Keratinocyte (primary cell): ENCODE data around the gene SPON1. TPM values are rescaled to one million over a fixed set of nuclear protein-coding genes. Genes with fewer than 3 reads are reported as not detected.

ENCODE experiments used
- DNase-seq: peaks from one replicate; pipeline ENCODE4 v3.0.0-alpha.2; 2011; ENCODE audit warnings: low read depth, missing footprints, low spot score
- FAIRE-seq: peaks from 2 replicates; lab custom pipeline; 2011; peaks lifted over from hg19 to GRCh38; lab: Jason Lieb, UNC
- H2AFZ ChIP-seq: 2 replicates; pipeline ENCODE4 v1.6.0; 2012; ENCODE audit warnings: low read length, control low read depth, inconsistent platforms; ENCODE audit not compliant: control insufficient read depth
- H3K27ac ChIP-seq: 2 replicates; pipeline ENCODE4 v1.5.1; 2011; ENCODE audit warnings: low read length; ENCODE audit not compliant: control insufficient read depth, insufficient read depth
- H3K27me3 ChIP-seq: 3 replicates; pipeline ENCODE4 v1.6.0; 2011; ENCODE audit warnings: low read length; ENCODE audit not compliant: control insufficient read depth, insufficient read depth; ENCODE audit errors: extremely low read depth
- H3K36me3 ChIP-seq, 2 experiments: 2 replicates in 1 of 2; 3 replicates in 1 of 2; pipeline ENCODE4 v1.5.1; 2011; ENCODE audit warnings: low read length in 2 of 2, mild to moderate bottlenecking in 1 of 2; ENCODE audit not compliant: control insufficient read depth in 2 of 2, insufficient read depth in 2 of 2; ENCODE audit errors: extremely low read depth in 1 of 2
- H3K4me1 ChIP-seq: 3 replicates; pipeline ENCODE4 v1.5.1; 2011; ENCODE audit warnings: low read length; ENCODE audit not compliant: control insufficient read depth, insufficient read depth; ENCODE audit errors: extremely low read depth
- H3K4me2 ChIP-seq: 3 replicates; pipeline ENCODE4 v1.6.0; 2011; ENCODE audit warnings: low read depth, low read length; ENCODE audit not compliant: control insufficient read depth, insufficient read depth; ENCODE audit errors: extremely low read depth
- H3K4me3 ChIP-seq, 3 experiments: fragments of 200-600 bp in 1 of 3; sonication (generic) in 1 of 3; 2 replicates in 2 of 3; 3 replicates in 1 of 3; pipeline ENCODE4 v1.5.1; 2011 to 2016; ENCODE audit warnings: low read length in 3 of 3, mild to moderate bottlenecking in 3 of 3, control low read depth in 2 of 3, inconsistent platforms in 1 of 3, low read depth in 1 of 3, mixed read lengths in 1 of 3, mixed run types in 1 of 3, moderate library complexity in 1 of 3; ENCODE audit not compliant: control insufficient read depth in 2 of 3, insufficient read depth in 2 of 3; ENCODE audit errors: extremely low read depth in 1 of 3
- H3K79me2 ChIP-seq: 2 replicates; pipeline ENCODE4 v1.6.0; 2012; ENCODE audit warnings: low read length; ENCODE audit not compliant: control insufficient read depth, insufficient read depth
- H3K9ac ChIP-seq: 3 replicates; pipeline ENCODE4 v1.6.0; 2011; ENCODE audit warnings: low read length; ENCODE audit not compliant: control insufficient read depth, insufficient read depth; ENCODE audit errors: extremely low read depth
- H3K9me1 ChIP-seq: 3 replicates; pipeline ENCODE4 v1.6.0; 2011; ENCODE audit warnings: low read length; ENCODE audit not compliant: control insufficient read depth, insufficient read depth; ENCODE audit errors: extremely low read depth
- H3K9me3 ChIP-seq: 2 replicates; pipeline ENCODE4 v1.5.1; 2012; ENCODE audit warnings: low read depth, low read length; ENCODE audit not compliant: control insufficient read depth
- H4K20me1 ChIP-seq: 3 replicates; pipeline ENCODE4 v1.6.0; 2011; ENCODE audit warnings: low read length; ENCODE audit not compliant: control insufficient read depth, insufficient read depth; ENCODE audit errors: extremely low read depth
- EZH2 ChIP-seq: IDR thresholded peaks from one replicate; pipeline ENCODE4 v1.6.1; 2012; ENCODE audit warnings: inconsistent platforms, mild to moderate bottlenecking, low read length, moderate library complexity
- dilution Hi-C: fragments of 300-500 bp; cut with MboI; formaldehyde crosslinking; loops from one replicate; pipeline ENCODE4 v1.7.0; 2020; ENCODE audit warnings: low sequenced_read_pairs; ENCODE audit not compliant: extremely low pct_ligation_motif_present
- polyA plus RNA-seq, 5 experiments: library from polyadenylated mRNA; depleted of rRNA in 3 of 5; stranded (reverse) in 3 of 5; stranded (forward) in 1 of 5; unstranded in 1 of 5; fragments of >200 nt; gene quantifications; 1 replicate in 1 of 5; 2 replicates in 3 of 5; 3 replicates in 1 of 5; pipeline versions ENCODE4 v1.2.1 to v1.2.3, GENCODE V29; 2011 to 2012; ENCODE audit warnings: missing spikeins in 2 of 5, low read depth in 1 of 5, low replicate concordance in 1 of 5
- TF ChIP-seq, protein P1 (sequence below), 3 experiments: IDR thresholded peaks in 1 of 3; conservative IDR thresholded peaks in 1 of 3; optimal IDR thresholded peaks in 1 of 3; 2 replicates in 2 of 3; 3 replicates in 1 of 3; pipeline versions ENCODE3 to v1.5.1; 2011; ENCODE audit warnings: low read length in 3 of 3, mild to moderate bottlenecking in 3 of 3, moderate library complexity in 2 of 3, control low read depth in 1 of 3, inconsistent platforms in 1 of 3; ENCODE audit not compliant: insufficient read depth in 2 of 3; ENCODE audit errors: extremely low read depth in 1 of 3

The SPON1 gene
- polyA plus RNA-seq, 1 donor (not counting 4 experiments of a cell fraction or from before 2014, with no cell fraction given): not detected

- dilution Hi-C loops: no loop called here
- FAIRE-seq: no peak
Measured at GRCh38 chr11:14186046-14186775, 223.7 kb downstream of the SPON1 start.

DNA sequence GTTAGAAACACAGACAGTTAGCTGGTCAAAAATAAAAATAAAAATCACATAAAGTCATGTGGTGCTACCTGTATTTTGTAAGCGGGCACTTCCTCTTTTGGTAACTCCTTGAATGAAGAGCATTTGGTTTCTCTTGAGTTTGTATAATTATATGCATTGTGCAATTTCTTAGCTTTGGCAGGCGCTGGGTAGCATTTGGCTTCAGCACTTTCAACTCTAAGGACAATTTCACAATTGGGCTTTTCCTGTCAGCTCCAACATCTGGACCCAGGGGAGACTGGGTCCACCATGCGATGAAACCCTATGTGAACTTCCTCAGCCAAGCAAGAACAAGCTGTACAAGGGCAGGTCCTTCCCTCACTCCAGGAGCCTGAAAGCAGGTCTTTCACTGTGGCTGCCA, 227.4 kb downstream of the SPON1 start:
- H3K27ac ChIP-seq: no peak overlapping the region

More at GRCh38 chr11:14186046-14186775, 223.7 kb downstream of the SPON1 start:
- Histone ChIP-seq H3K4me1 (no peaks in the 10 kb centered on the region), H2AFZ (no peak overlapping the region), H3K79me2 (no peaks in the 10 kb centered on the region), H3K27me3 (peaks cover 32% of the 10 kb centered on the region), H4K20me1 (no peaks in the 10 kb centered on the region), H3K9me3 (no peaks in the 10 kb centered on the region), H3K9ac (no peak overlapping the region), H3K27ac (no peak overlapping the region), H3K36me3 (no peaks in the 10 kb centered on the region), H3K4me2 (no peak overlapping the region), H3K9me1 (no peaks in the 10 kb centered on the region), H3K4me3 (no peak overlapping the region)
- TF ChIP-seq, protein P1, sequence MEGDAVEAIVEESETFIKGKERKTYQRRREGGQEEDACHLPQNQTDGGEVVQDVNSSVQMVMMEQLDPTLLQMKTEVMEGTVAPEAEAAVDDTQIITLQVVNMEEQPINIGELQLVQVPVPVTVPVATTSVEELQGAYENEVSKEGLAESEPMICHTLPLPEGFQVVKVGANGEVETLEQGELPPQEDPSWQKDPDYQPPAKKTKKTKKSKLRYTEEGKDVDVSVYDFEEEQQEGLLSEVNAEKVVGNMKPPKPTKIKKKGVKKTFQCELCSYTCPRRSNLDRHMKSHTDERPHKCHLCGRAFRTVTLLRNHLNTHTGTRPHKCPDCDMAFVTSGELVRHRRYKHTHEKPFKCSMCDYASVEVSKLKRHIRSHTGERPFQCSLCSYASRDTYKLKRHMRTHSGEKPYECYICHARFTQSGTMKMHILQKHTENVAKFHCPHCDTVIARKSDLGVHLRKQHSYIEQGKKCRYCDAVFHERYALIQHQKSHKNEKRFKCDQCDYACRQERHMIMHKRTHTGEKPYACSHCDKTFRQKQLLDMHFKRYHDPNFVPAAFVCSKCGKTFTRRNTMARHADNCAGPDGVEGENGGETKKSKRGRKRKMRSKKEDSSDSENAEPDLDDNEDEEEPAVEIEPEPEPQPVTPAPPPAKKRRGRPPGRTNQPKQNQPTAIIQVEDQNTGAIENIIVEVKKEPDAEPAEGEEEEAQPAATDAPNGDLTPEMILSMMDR (optimal IDR thresholded peaks at IDR 0.05 in 1 of 3, IDR thresholded peaks at IDR 0.05 in 1 of 3, conservative IDR thresholded peaks at IDR 0.05 in 1 of 3; ENCODE audit: extremely low read depth in 1 of 3, insufficient read depth in 2 of 3, low read length in 3 of 3): no peak
- no peak for TF ChIP-seq EZH2
- DNase-seq: no peak

More for the DNA sequence above, 227.4 kb downstream of the SPON1 start:
- Histone ChIP-seq H3K4me1 (no peaks in the 10 kb centered on the region), H3K9me3 (no peaks in the 10 kb centered on the region), H3K79me2 (no peaks in the 10 kb centered on the region), H3K36me3 (no peaks in the 10 kb centered on the region), H3K4me2 (no peak overlapping the region), H3K9me1 (no peaks in the 10 kb centered on the region), H2AFZ (no peak overlapping the region), H3K4me3 (no peak overlapping the region), H3K27me3 (peaks cover 19% of the 10 kb centered on the region), H3K9ac (no peak overlapping the region), H4K20me1 (no peaks in the 10 kb centered on the region)
- dilution Hi-C loops: no loop called here
- no peak for FAIRE-seq
- no peak for TF ChIP-seq EZH2
- TF ChIP-seq, protein P1 (optimal IDR thresholded peaks at IDR 0.05 in 1 of 3, IDR thresholded peaks at IDR 0.05 in 1 of 3, conservative IDR thresholded peaks at IDR 0.05 in 1 of 3; ENCODE audit: extremely low read depth in 1 of 3, insufficient read depth in 2 of 3, low read length in 3 of 3): no peak
- no peak for DNase-seq
